ENCODE measurements around the gene PCAT7. TPM values are rescaled to one million over a fixed set of nuclear protein-coding genes. Genes with fewer than 3 reads are reported as not detected.

PCAT7 gene
- polyA plus RNA-seq, 1 of the 3 experiments (the other 2 are of a cell fraction), result not detected

- Histone ChIP-seq H3K79me2 (ENCODE audit: insufficient read depth) (no peaks in the 10 kb centered on the region), H3K27me3 (ENCODE audit: insufficient read depth) (no peaks in the 10 kb centered on the region), H3K4me3 (ENCODE audit: low read depth in 2 of 2, low read length in 1 of 2) (no peak overlapping the region), H4K20me1 (ENCODE audit: insufficient read depth) (no peaks in the 10 kb centered on the region), H3K36me3 (replicated peaks in 1 of 2; ENCODE audit: control insufficient read depth in 1 of 2, insufficient read depth in 2 of 2, low read length in 1 of 2) (no peaks in the 10 kb centered on the region), H3K4me2 (no peak overlapping the region), H3K9me2 (no peaks in the 10 kb centered on the region), H3K4me1 (ENCODE audit: control insufficient read depth in 1 of 2, insufficient read depth in 2 of 2, low read depth in 1 of 2, low read length in 1 of 2) (peaks cover 0 to 2% of the 10 kb centered on the region in 2 experiments; a peak in 2 of 4 replicates), H3K9me3 (no peaks in the 10 kb centered on the region), H3K9ac (no peak overlapping the region), H3F3A (replicated peaks; ENCODE audit: insufficient read depth) (no peaks in the 10 kb centered on the region), H2AFZ (ENCODE audit: low read depth) (0 out of 2 replicates have a peak overlapping the region, but pooled peaks have one; percentile 46), H3K27ac (ENCODE audit: low read depth in 2 of 2, low read length in 1 of 2) (no peak overlapping the region; a peak in 1 of 4 replicates)
- 27% methylated on average over 2 of the region's 2 CpGs for WGBS (ENCODE audit: low lambda C conversion rate)
- ChIA-PET CTCF (no interaction called here), POLR2A (no interaction called here)
- TF ChIP-seq MXI1 (IDR thresholded peaks at IDR 0.05; ENCODE audit: low read depth, low read length), result no peak
- no peak for TF ChIP-seq CTCF (IDR thresholded peaks at IDR 0.05)
- TF ChIP-seq EP300 (IDR thresholded peaks at IDR 0.05; ENCODE audit: borderline replicate concordance in 1 of 2, low read depth in 1 of 2, low read length in 1 of 2), result no peak
- no peak for TF ChIP-seq NRF1 (IDR thresholded peaks at IDR 0.05; ENCODE audit: low read depth, low read length)
- TF ChIP-seq FOSL2 (IDR thresholded peaks at IDR 0.05; ENCODE audit: borderline replicate concordance, low read depth), result no peak
- TF ChIP-seq USF2 (IDR thresholded peaks at IDR 0.05; ENCODE audit: borderline replicate concordance, low read depth, low read length), result no peak
- TF ChIP-seq USF1 (IDR thresholded peaks at IDR 0.05; ENCODE audit: borderline replicate concordance, low read depth), result no peak
- TF ChIP-seq ZBTB33 (IDR thresholded peaks at IDR 0.05; ENCODE audit: borderline replicate concordance, low read depth), result no peak
- TF ChIP-seq CHD2 (IDR thresholded peaks at IDR 0.05; ENCODE audit: low read length, partially characterized antibody), result no peak
- no peak for TF ChIP-seq TAF1 (IDR thresholded peaks at IDR 0.05; ENCODE audit: borderline replicate concordance, low read depth, low read length)
- TF ChIP-seq REST (IDR thresholded peaks at IDR 0.05; ENCODE audit: low read depth, low read length), result no peak
- no peak for TF ChIP-seq GABPA (IDR thresholded peaks at IDR 0.05; ENCODE audit: low read depth)
- no peak for TF ChIP-seq MAX (IDR thresholded peaks at IDR 0.05; ENCODE audit: low read depth)
- TF ChIP-seq SMC3 (IDR thresholded peaks at IDR 0.05; ENCODE audit: low read depth, low read length), result no peak
- no peak for TF ChIP-seq EZH2phosphoT487 (IDR thresholded peaks at IDR 0.05; ENCODE audit: borderline replicate concordance, low read depth)
- TF ChIP-seq FOXJ3 (CRISPR knock-in tag; IDR thresholded peaks at IDR 0.05), result no peak
- DNase-seq, result no peak
Observed at GRCh38 chr9:94577571-94577970, 22.7 kb downstream of the PCAT7 start.
